Activated CD4-positive, alpha-beta T cell treated with anti-CD3 and anti-CD28 coated beads, Interleukin-2, amount 50 U/mL, for 4 hours (primary cell): ENCODE data around the gene SDF4.

Experiments used
- DNase-seq, 2 experiments: peaks; one replicate each; pipeline ENCODE4 v3.0.0-alpha.2; 2020

Gene SDF4

GRCh38 chr1:1210726-1211540 is 20.9 kb downstream of the SDF4 start:
- DNase-seq = no peak

- peak; percentile 53 to 56 for DNase-seq
These were observed 22.9 kb downstream of the SDF4 start for GRCh38 chr1:1208713-1209433.

- DNase-seq = no peak
These were observed 24.3 kb downstream of the SDF4 start for GRCh38 chr1:1207571-1207892.

GRCh38 chr1:1206966-1207531 is 24.8 kb downstream of the SDF4 start:
- no peak for DNase-seq

GRCh38 chr1:1206376-1206965 is 25.3 kb downstream of the SDF4 start, which contains the start of gene TNFRSF18:
TSS of gene TNFRSF18 (minus strand) at chr1:1206592. CDS start at chr1:1206571, 21 bp downstream.
- DNase-seq = peak; percentile 54 to 57

- DNase-seq = no peak
These were observed 25.9 kb downstream of the SDF4 start for GRCh38 chr1:1205769-1206375.

- no peak for DNase-seq
These were observed 26.6 kb downstream of the SDF4 start for GRCh38 chr1:1204998-1205768.

GRCh38 chr1:1204425-1204920 is 27.3 kb downstream of the SDF4 start:
- DNase-seq = no peak

GRCh38 chr1:1203561-1204424 is 28.0 kb downstream of the SDF4 start:
- DNase-seq = no peak

- no peak for DNase-seq
These were observed 28.8 kb downstream of the SDF4 start for GRCh38 chr1:1202831-1203560.

GRCh38 chr1:1200876-1201810 is 30.7 kb downstream of the SDF4 start:
- DNase-seq = peak; percentile 90 to 94

- DNase-seq = no peak
These were observed 31.6 kb downstream of the SDF4 start for GRCh38 chr1:1199961-1200875.

- DNase-seq = no peak
These were observed 32.5 kb downstream of the SDF4 start for GRCh38 chr1:1199141-1199960.

GRCh38 chr1:1198423-1199140 is 33.2 kb downstream of the SDF4 start:
- DNase-seq = no peak

- DNase-seq = no peak
These were observed 34.0 kb downstream of the SDF4 start for GRCh38 chr1:1197551-1198422.

GRCh38 chr1:1197188-1197500 is 34.7 kb downstream of the SDF4 start:
- no peak for DNase-seq
